ENCODE data around the gene PATJ.

GRCh38 chr1:62210960-62211359 is 468.7 kb downstream of the PATJ start:
- TF ChIP-seq CTCF (IDR thresholded peaks at IDR 0.05) (no peak), EP300 (IDR thresholded peaks at IDR 0.05; ENCODE audit: low read depth) (no peak), POLR2A (IDR thresholded peaks at IDR 0.05) (no peak), POLR2AphosphoS5 (IDR thresholded peaks at IDR 0.05) (no peak)
